ENCODE data around the gene CASP10. TPM values are rescaled to one million over a fixed set of nuclear protein-coding genes. Genes with fewer than 3 reads are reported as not detected.

CASP10 gene
- total and polyA plus RNA-seq, 2 of the 13 experiments (the other 11 are each of a cell fraction or from before 2014, with no cell fraction given): 22.2 to 23.8 TPM

DNA sequence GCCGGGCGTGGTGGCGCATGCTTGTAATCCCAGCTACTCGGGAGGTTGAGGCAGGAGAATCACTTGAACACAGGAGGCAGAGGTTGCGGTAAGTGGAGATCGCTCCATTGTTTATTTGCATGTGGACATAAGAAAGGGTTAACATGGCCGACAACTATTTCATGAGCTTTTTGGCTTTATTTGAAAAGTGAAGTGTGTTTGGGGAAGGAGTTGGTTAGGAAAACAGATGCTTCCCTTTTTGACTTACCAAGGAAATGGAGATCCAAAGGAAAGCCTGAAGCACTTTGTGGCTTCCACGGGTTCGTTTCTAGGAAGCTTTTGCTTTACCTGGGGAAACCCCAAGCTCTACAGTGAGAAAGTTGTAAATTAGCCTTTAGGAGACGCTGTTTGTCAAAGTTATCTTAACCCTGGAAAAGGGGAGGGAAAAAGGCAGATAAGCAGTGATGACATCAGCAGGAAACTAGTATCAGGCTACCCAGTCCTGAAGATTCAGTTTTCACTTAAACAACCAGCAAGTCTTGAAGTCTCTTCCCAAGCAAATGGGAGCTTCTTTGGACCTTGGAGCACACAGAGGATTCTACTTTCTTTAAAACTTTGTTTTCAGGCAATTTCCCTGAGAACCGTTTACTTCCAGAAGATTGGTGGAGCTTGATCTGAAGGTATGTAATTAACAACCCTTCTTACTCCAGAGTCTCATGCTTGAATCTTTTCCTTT is at the start of gene CASP10 (continued):
- TF ChIP-seq, protein P1, sequence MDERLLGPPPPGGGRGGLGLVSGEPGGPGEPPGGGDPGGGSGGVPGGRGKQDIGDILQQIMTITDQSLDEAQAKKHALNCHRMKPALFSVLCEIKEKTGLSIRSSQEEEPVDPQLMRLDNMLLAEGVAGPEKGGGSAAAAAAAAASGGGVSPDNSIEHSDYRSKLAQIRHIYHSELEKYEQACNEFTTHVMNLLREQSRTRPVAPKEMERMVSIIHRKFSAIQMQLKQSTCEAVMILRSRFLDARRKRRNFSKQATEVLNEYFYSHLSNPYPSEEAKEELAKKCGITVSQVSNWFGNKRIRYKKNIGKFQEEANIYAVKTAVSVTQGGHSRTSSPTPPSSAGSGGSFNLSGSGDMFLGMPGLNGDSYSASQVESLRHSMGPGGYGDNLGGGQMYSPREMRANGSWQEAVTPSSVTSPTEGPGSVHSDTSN (CRISPR knock-in tag; IDR thresholded peaks at IDR 0.05): no peak
- TF ChIP-seq EEA1 (CRISPR knock-in tag; IDR thresholded peaks at IDR 0.05; ENCODE audit: borderline replicate concordance) (no peak), ZNF430 (CRISPR knock-in tag; IDR thresholded peaks at IDR 0.05) (peak; percentile 86; the same call in 1 of the 2 replicates), NFATC3 (CRISPR knock-in tag; IDR thresholded peaks at IDR 0.05) (no peak), ZNF652 (CRISPR knock-in tag; IDR thresholded peaks at IDR 0.05; ENCODE audit: borderline replicate concordance, low read depth) (peak; percentile 98), NR2F6 (IDR thresholded peaks at IDR 0.05) (peak; percentile 55; the same call in 1 of the 2 replicates), NR2F6 (CRISPR knock-in tag; IDR thresholded peaks at IDR 0.05) (no peak; the same call in 1 of the 2 replicates), ZFP1 (CRISPR knock-in tag; IDR thresholded peaks at IDR 0.05) (peak; percentile 87), CREM (IDR thresholded peaks at IDR 0.05) (peak; percentile 74), CREM (CRISPR knock-in tag; IDR thresholded peaks at IDR 0.05) (no peak), FOXP1 (IDR thresholded peaks at IDR 0.05) (no peak), FOXP1 (CRISPR knock-in tag; IDR thresholded peaks at IDR 0.05) (peak; percentile 40; the same call in 1 of the 2 replicates), ZNF530 (CRISPR knock-in tag; IDR thresholded peaks at IDR 0.05; ENCODE audit: low read depth) (no peak), ZFP36L1 (CRISPR knock-in tag; IDR thresholded peaks at IDR 0.05) (no peak), IKZF4 (CRISPR knock-in tag; IDR thresholded peaks at IDR 0.05; ENCODE audit: borderline replicate concordance, low read depth, not compliant biosample characterization) (no peak), ZSCAN31 (CRISPR knock-in tag; IDR thresholded peaks at IDR 0.05; ENCODE audit: low read depth) (peak; percentile 85), SOX6 (IDR thresholded peaks at IDR 0.05) (no peak), SOX6 (CRISPR knock-in tag; IDR thresholded peaks at IDR 0.05) (peak; percentile 69), MEF2D (CRISPR knock-in tag; IDR thresholded peaks at IDR 0.05) (peak; percentile 28), KLF16 (CRISPR knock-in tag; IDR thresholded peaks at IDR 0.05) (peak in 1 of 2 experiments; percentile 78; a peak in 1 of 4 replicates), THAP11 (CRISPR knock-in tag; IDR thresholded peaks at IDR 0.05) (peak; percentile 81)
- TF ChIP-seq, protein P2, sequence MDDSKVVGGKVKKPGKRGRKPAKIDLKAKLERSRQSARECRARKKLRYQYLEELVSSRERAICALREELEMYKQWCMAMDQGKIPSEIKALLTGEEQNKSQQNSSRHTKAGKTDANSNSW (CRISPR knock-in tag; IDR thresholded peaks at IDR 0.05; ENCODE audit: borderline replicate concordance): peak; percentile 42; the same call in 1 of the 2 replicates
- TF ChIP-seq, protein P3, sequence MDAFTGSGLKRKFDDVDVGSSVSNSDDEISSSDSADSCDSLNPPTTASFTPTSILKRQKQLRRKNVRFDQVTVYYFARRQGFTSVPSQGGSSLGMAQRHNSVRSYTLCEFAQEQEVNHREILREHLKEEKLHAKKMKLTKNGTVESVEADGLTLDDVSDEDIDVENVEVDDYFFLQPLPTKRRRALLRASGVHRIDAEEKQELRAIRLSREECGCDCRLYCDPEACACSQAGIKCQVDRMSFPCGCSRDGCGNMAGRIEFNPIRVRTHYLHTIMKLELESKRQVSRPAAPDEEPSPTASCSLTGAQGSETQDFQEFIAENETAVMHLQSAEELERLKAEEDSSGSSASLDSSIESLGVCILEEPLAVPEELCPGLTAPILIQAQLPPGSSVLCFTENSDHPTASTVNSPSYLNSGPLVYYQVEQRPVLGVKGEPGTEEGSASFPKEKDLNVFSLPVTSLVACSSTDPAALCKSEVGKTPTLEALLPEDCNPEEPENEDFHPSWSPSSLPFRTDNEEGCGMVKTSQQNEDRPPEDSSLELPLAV (CRISPR knock-in tag; conservative IDR thresholded peaks at IDR 0.05; ENCODE audit: low read depth): no peak
- TF ChIP-seq, protein P4, sequence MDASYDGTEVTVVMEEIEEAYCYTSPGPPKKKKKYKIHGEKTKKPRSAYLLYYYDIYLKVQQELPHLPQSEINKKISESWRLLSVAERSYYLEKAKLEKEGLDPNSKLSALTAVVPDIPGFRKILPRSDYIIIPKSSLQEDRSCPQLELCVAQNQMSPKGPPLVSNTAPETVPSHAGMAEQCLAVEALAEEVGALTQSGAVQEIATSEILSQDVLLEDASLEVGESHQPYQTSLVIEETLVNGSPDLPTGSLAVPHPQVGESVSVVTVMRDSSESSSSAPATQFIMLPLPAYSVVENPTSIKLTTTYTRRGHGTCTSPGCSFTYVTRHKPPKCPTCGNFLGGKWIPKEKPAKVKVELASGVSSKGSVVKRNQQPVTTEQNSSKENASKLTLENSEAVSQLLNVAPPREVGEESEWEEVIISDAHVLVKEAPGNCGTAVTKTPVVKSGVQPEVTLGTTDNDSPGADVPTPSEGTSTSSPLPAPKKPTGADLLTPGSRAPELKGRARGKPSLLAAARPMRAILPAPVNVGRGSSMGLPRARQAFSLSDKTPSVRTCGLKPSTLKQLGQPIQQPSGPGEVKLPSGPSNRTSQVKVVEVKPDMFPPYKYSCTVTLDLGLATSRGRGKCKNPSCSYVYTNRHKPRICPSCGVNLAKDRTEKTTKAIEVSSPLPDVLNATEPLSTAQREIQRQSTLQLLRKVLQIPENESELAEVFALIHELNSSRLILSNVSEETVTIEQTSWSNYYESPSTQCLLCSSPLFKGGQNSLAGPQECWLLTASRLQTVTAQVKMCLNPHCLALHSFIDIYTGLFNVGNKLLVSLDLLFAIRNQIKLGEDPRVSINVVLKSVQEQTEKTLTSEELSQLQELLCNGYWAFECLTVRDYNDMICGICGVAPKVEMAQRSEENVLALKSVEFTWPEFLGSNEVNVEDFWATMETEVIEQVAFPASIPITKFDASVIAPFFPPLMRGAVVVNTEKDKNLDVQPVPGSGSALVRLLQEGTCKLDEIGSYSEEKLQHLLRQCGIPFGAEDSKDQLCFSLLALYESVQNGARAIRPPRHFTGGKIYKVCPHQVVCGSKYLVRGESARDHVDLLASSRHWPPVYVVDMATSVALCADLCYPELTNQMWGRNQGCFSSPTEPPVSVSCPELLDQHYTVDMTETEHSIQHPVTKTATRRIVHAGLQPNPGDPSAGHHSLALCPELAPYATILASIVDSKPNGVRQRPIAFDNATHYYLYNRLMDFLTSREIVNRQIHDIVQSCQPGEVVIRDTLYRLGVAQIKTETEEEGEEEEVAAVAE (CRISPR knock-in tag; IDR thresholded peaks at IDR 0.05; ENCODE audit: borderline replicate concordance): peak; percentile 83

Measured in HepG2 (cell line).